H9 (cell line): ENCODE measurements around the gene FAM163B. TPM values are rescaled to one million over a fixed set of nuclear protein-coding genes. Genes with fewer than 3 reads are reported as not detected.

Source experiments
- DNase-seq: peaks from one replicate; pipeline ENCODE4 v3.0.0-alpha.2; 2017
- H2AFZ ChIP-seq: one replicate; pipeline ENCODE4 v1.6.1; 2013; ENCODE audit warnings: mild to moderate bottlenecking, low read length, control low read depth, moderate library complexity
- H2AK5ac ChIP-seq: 2 replicates; pipeline ENCODE4 v1.6.1; 2013; ENCODE audit warnings: low read length, control low read depth, mixed read lengths; ENCODE audit not compliant: insufficient read length
- H2BK120ac ChIP-seq: one replicate; pipeline ENCODE4 v1.6.1; 2013; ENCODE audit warnings: low read depth, mild to moderate bottlenecking, low read length, control low read depth, inconsistent platforms; ENCODE audit not compliant: poor library complexity, severe bottlenecking
- H2BK12ac ChIP-seq: 2 replicates; pipeline ENCODE4 v1.6.1; 2013; ENCODE audit warnings: low read length, control low read depth, mixed read lengths, low read depth; ENCODE audit not compliant: insufficient read length
- H2BK15ac ChIP-seq: 2 replicates; pipeline ENCODE4 v1.6.1; 2013; ENCODE audit warnings: low read depth, low read length, control low read depth
- H2BK20ac ChIP-seq: one replicate; pipeline ENCODE4 v1.6.1; 2013; ENCODE audit warnings: low read depth, mild to moderate bottlenecking, low read length, control low read depth, inconsistent platforms; ENCODE audit not compliant: poor library complexity, severe bottlenecking
- H2BK5ac ChIP-seq: 2 replicates; pipeline ENCODE4 v1.6.1; 2013; ENCODE audit warnings: low read length, control low read depth, mixed read lengths; ENCODE audit not compliant: insufficient read length
- H3K14ac ChIP-seq: 2 replicates; pipeline ENCODE4 v1.6.1; 2013; ENCODE audit warnings: low read length, control low read depth; ENCODE audit not compliant: insufficient read depth
- H3K18ac ChIP-seq: 2 replicates; pipeline ENCODE4 v1.6.1; 2013; ENCODE audit warnings: low read depth, mild to moderate bottlenecking, mixed read lengths, low read length, control low read depth; ENCODE audit not compliant: insufficient read length
- H3K23ac ChIP-seq: 2 replicates; pipeline ENCODE4 v1.6.1; 2013; ENCODE audit warnings: low read length, control low read depth, mixed read lengths, low read depth; ENCODE audit not compliant: insufficient read length
- H3K23me2 ChIP-seq: 2 replicates; pipeline ENCODE4 v1.6.1; 2013; ENCODE audit warnings: low read depth, mild to moderate bottlenecking, mixed read lengths, low read length, control low read depth; ENCODE audit not compliant: insufficient read length, poor library complexity, severe bottlenecking
- H3K27ac ChIP-seq: 2 replicates; pipeline ENCODE4 v1.5.1; 2013; ENCODE audit warnings: low read length, control low read depth, mixed read lengths, low read depth; ENCODE audit not compliant: insufficient read length
- H3K27me3 ChIP-seq: 2 replicates; pipeline ENCODE4 v1.6.1; 2013; ENCODE audit warnings: low read length, control low read depth, inconsistent platforms; ENCODE audit not compliant: insufficient read depth
- H3K4ac ChIP-seq: 2 replicates; pipeline ENCODE4 v1.6.1; 2013; ENCODE audit warnings: low read depth, mild to moderate bottlenecking, control low read depth, inconsistent platforms, low read length, moderate library complexity
- H3K4me1 ChIP-seq: 2 replicates; pipeline ENCODE4 v1.6.1; 2013; ENCODE audit warnings: low read length, control low read depth, inconsistent platforms; ENCODE audit not compliant: insufficient read depth
- H3K4me2 ChIP-seq: 2 replicates; pipeline ENCODE4 v1.6.1; 2013; ENCODE audit warnings: low read length, control low read depth, mixed read lengths; ENCODE audit not compliant: insufficient read length, insufficient read depth
- H3K56ac ChIP-seq: 2 replicates; pipeline ENCODE4 v1.6.1; 2013; ENCODE audit warnings: low read depth, mild to moderate bottlenecking, mixed read lengths, low read length, control low read depth; ENCODE audit not compliant: insufficient read length
- H3K79me1 ChIP-seq: 2 replicates; pipeline ENCODE4 v1.6.1; 2013; ENCODE audit warnings: low read depth, mild to moderate bottlenecking, moderate library complexity, low read length, control low read depth, inconsistent platforms; ENCODE audit not compliant: insufficient read depth, poor library complexity, severe bottlenecking
- H3K79me2 ChIP-seq: 2 replicates; pipeline ENCODE4 v1.6.1; 2013; ENCODE audit warnings: low read length, control low read depth, inconsistent platforms; ENCODE audit not compliant: insufficient read depth
- H3K9ac ChIP-seq: 2 replicates; pipeline ENCODE4 v1.6.1; 2013; ENCODE audit warnings: low read length, control low read depth, mixed read lengths; ENCODE audit not compliant: insufficient read length; ENCODE audit errors: extremely low read depth
- H3K9me3 ChIP-seq: one replicate; pipeline ENCODE4 v1.6.1; 2013; ENCODE audit warnings: low read depth, low read length, inconsistent platforms; ENCODE audit not compliant: control insufficient read depth
- H3T11ph ChIP-seq: one replicate; pipeline ENCODE4 v1.6.1; 2013; ENCODE audit warnings: mild to moderate bottlenecking, low read length, control low read depth, inconsistent platforms
- H4K20me1 ChIP-seq: one replicate; pipeline ENCODE4 v1.6.1; 2013; ENCODE audit not compliant: control insufficient read depth, insufficient read length, insufficient read depth
- H4K5ac ChIP-seq: 2 replicates; pipeline ENCODE4 v1.6.1; 2013; ENCODE audit warnings: low read depth, mild to moderate bottlenecking, mixed read lengths, low read length, control low read depth; ENCODE audit not compliant: insufficient read length
- H4K8ac ChIP-seq: replicated peaks from 2 replicates; pipeline ENCODE4 v1.6.1; 2013; ENCODE audit warnings: low read length, control low read depth, mixed read lengths, low read depth; ENCODE audit not compliant: insufficient read length
- H4K91ac ChIP-seq: 2 replicates; pipeline ENCODE4 v1.6.1; 2013; ENCODE audit warnings: low read depth, mild to moderate bottlenecking, moderate library complexity, mixed read lengths, low read length, control low read depth; ENCODE audit not compliant: insufficient read length
- H3K27ac Mint-ChIP-seq, 3 experiments: 2 replicates in 2 of 3; 3 replicates in 1 of 3; pipeline ENCODE4 v1.8.0; 2020 to 2021; ENCODE audit warnings: mixed read lengths in 3 of 3, mild to moderate bottlenecking in 1 of 3, moderate library complexity in 1 of 3
- H3K27me3 Mint-ChIP-seq: 2 replicates; pipeline ENCODE4 v1.8.0; 2021; ENCODE audit warnings: low read depth, mild to moderate bottlenecking, moderate library complexity, mixed read lengths
- H3K36me3 Mint-ChIP-seq, 3 experiments: 2 replicates in 2 of 3; 3 replicates in 1 of 3; pipeline ENCODE4 v1.8.0; 2020 to 2021; ENCODE audit warnings: low read depth in 3 of 3, mixed read lengths in 3 of 3; ENCODE audit not compliant: insufficient read depth in 1 of 3
- H3K4me1 Mint-ChIP-seq, 2 experiments: 2 replicates each; pipeline ENCODE4 v1.8.0; 2020; ENCODE audit warnings: mixed read lengths in 2 of 2
- H3K4me3 Mint-ChIP-seq, 2 experiments: 2 replicates in 1 of 2; 3 replicates in 1 of 2; pipeline ENCODE4 v1.8.0; 2020 to 2021; ENCODE audit warnings: mild to moderate bottlenecking in 2 of 2, mixed read lengths in 2 of 2, moderate library complexity in 1 of 2
- H3K9me3 Mint-ChIP-seq, 2 experiments: 2 replicates in 1 of 2; 3 replicates in 1 of 2; pipeline ENCODE4 v1.8.0; 2020; ENCODE audit warnings: mild to moderate bottlenecking in 2 of 2, mixed read lengths in 2 of 2, moderate library complexity in 1 of 2
- WGBS: extraction: QIAGEN DNeasy Blood & Tissue Kit; methylation state at CpG from one replicate; pipeline ENCODE4 v1.1.7; 2013; ENCODE audit warnings: missing lambda C conversion rate, low lambda C conversion rate, mixed read lengths; ENCODE audit not compliant: insufficient read length; ENCODE audit errors: extremely low coverage; 5-methylcytosine and 5-hydroxymethylcytosine counted together
- total RNA-seq: library from RNA; stranded (reverse); gene quantifications from 2 replicates; pipeline ENCODE4 v1.2.1, GENCODE V29; 2021
- TF ChIP-seq, protein P1 (sequence below): fragments of 200-600 bp; sonication (generic); conservative IDR thresholded peaks from 3 replicates; pipeline ENCODE4 v1.8.0; 2021; ENCODE audit warnings: antibody characterized with exemption, mild to moderate bottlenecking

Gene FAM163B
- total RNA-seq, 1 experiment from 2014 or later, result 0.39 TPM

DNA sequence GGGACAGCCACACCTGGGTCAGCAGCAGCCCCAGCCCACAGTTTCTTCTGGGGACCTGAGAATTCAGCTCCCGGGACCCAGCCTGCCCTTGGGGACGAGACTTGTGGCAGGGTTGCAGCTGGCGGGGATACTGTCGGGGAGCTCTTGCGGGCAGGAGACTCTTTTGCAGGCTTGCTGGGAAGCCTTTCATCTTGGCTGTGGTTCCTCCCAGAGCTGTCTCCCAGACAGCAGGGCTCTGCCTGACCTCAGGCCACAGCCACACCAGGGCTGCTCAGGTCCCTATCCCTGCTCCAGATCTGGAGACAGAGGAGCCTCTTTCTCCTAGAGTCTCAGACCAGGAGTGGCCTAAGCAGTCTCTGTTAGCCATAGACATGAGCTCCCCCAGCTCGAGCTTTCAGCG, 79.7 kb downstream of the FAM163B start:
- Mint-ChIP-seq H3K9me3 (no peaks in the 10 kb centered on the region), H3K27ac (no peak overlapping the region), H3K4me1 (peaks cover 34 to 57% of the 10 kb centered on the region in 2 experiments), H3K27me3 (peaks cover 28% of the 10 kb centered on the region), H3K36me3 (no peaks in the 10 kb centered on the region; a peak in 1 of 7 replicates), H3K4me3 (no peak overlapping the region)
- no peak overlapping the region for H4K91ac ChIP-seq
- no peaks in the 10 kb centered on the region for H3K79me2 ChIP-seq
- TF ChIP-seq, protein P1, sequence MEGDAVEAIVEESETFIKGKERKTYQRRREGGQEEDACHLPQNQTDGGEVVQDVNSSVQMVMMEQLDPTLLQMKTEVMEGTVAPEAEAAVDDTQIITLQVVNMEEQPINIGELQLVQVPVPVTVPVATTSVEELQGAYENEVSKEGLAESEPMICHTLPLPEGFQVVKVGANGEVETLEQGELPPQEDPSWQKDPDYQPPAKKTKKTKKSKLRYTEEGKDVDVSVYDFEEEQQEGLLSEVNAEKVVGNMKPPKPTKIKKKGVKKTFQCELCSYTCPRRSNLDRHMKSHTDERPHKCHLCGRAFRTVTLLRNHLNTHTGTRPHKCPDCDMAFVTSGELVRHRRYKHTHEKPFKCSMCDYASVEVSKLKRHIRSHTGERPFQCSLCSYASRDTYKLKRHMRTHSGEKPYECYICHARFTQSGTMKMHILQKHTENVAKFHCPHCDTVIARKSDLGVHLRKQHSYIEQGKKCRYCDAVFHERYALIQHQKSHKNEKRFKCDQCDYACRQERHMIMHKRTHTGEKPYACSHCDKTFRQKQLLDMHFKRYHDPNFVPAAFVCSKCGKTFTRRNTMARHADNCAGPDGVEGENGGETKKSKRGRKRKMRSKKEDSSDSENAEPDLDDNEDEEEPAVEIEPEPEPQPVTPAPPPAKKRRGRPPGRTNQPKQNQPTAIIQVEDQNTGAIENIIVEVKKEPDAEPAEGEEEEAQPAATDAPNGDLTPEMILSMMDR, result no peak
- no CpG with 5 or more reads among the region's 7 CpGs for WGBS
- H2AFZ ChIP-seq, result no peak overlapping the region
- H3K27ac ChIP-seq, result no peak overlapping the region
- no peak overlapping the region for H2BK20ac ChIP-seq
- H3K9ac ChIP-seq, result no peak overlapping the region
- H3K27me3 ChIP-seq, result no peaks in the 10 kb centered on the region; the same call in 1 of the 2 replicates
- no peaks in the 10 kb centered on the region for H3K9me3 ChIP-seq
- H3K4me2 ChIP-seq, result no peak overlapping the region
- H2BK5ac ChIP-seq, result no peak overlapping the region
- no peak overlapping the region for H4K5ac ChIP-seq
- no peaks in the 10 kb centered on the region for H4K20me1 ChIP-seq
- no peak overlapping the region for H3K23ac ChIP-seq
- no peak overlapping the region for H3K18ac ChIP-seq
- H4K8ac ChIP-seq, result no peak overlapping the region
- H3K4me1 ChIP-seq, result peaks cover 4% of the 10 kb centered on the region; the same call in 1 of the 2 replicates
- H3K79me1 ChIP-seq, result no peaks in the 10 kb centered on the region
- H3K14ac ChIP-seq, result no peak overlapping the region
- H2BK120ac ChIP-seq, result no peak overlapping the region
- H2AK5ac ChIP-seq, result no peak overlapping the region
- no peak for DNase-seq
- no peak overlapping the region for H3K56ac ChIP-seq
- no peak overlapping the region for H2BK15ac ChIP-seq
- H3T11ph ChIP-seq, result no peak overlapping the region
- H3K23me2 ChIP-seq, result peaks cover 5% of the 10 kb centered on the region
- no peak overlapping the region for H2BK12ac ChIP-seq
- H3K4ac ChIP-seq, result no peak overlapping the region
